H1 (cell line): Measurements from ENCODE around the gene CKM. TPM values are rescaled to one million over a fixed set of nuclear protein-coding genes. Genes with fewer than 3 reads are reported as not detected.

ENCODE experiments used
- CTCF ChIA-PET: fragments of 300-600 bp; sonication (Branson Sonifier 250); formaldehyde crosslinking; loops from one replicate; lab custom pipeline; 2021; ENCODE audit not compliant: partially characterized antibody; lab: Charles Lee
- POLR2A ChIA-PET: fragments of 300-600 bp; sonication (Branson Sonifier 250); formaldehyde crosslinking; loops from one replicate; lab custom pipeline; 2021; ENCODE audit warnings: inconsistent platforms; ENCODE audit not compliant: partially characterized antibody; lab: Charles Lee
- DNase-seq, 2 experiments: peaks; one replicate each; pipeline versions ENCODE4 v3.0.0 to v3.0.0-alpha.2; 2010 to 2022; ENCODE audit warnings: low spot score in 2 of 2, low read depth in 1 of 2, mixed read lengths in 1 of 2
- FAIRE-seq: peaks from 2 replicates; lab custom pipeline; 2011; peaks lifted over from hg19 to GRCh38; lab: Jason Lieb, UNC
- H2AFZ ChIP-seq: 2 replicates; pipeline ENCODE4 v1.8.1; 2012; ENCODE audit warnings: low read length, inconsistent platforms
- H2AK5ac ChIP-seq: 2 replicates; pipeline ENCODE4 v1.6.1; 2013; ENCODE audit warnings: low read depth, low read length
- H2BK120ac ChIP-seq: replicated peaks from 2 replicates; pipeline ENCODE3; 2013; ENCODE audit warnings: low read depth, low read length, inconsistent platforms
- H2BK12ac ChIP-seq: 2 replicates; pipeline ENCODE4 v1.6.1; 2013; ENCODE audit warnings: low read depth, low read length
- H2BK15ac ChIP-seq: 2 replicates; pipeline ENCODE4 v1.6.1; 2013; ENCODE audit warnings: low read length
- H2BK20ac ChIP-seq: 2 replicates; pipeline ENCODE4 v1.6.1; 2013; ENCODE audit warnings: low read length
- H2BK5ac ChIP-seq: 2 replicates; pipeline ENCODE4 v1.6.1; 2013; ENCODE audit warnings: low read depth, low read length
- H3K14ac ChIP-seq: 2 replicates; pipeline ENCODE4 v1.6.1; 2013; ENCODE audit warnings: inconsistent platforms; ENCODE audit not compliant: insufficient read length
- H3K18ac ChIP-seq: 2 replicates; pipeline ENCODE4 v1.6.1; 2013; ENCODE audit warnings: low read length; ENCODE audit errors: extremely low read depth
- H3K23ac ChIP-seq: 2 replicates; pipeline ENCODE4 v1.6.1; 2013; ENCODE audit warnings: inconsistent platforms; ENCODE audit not compliant: insufficient read length
- H3K23me2 ChIP-seq: 2 replicates; pipeline ENCODE4 v1.6.1; 2013; ENCODE audit warnings: low read depth, low read length
- H3K27ac ChIP-seq: 2 replicates; pipeline ENCODE4 v1.6.1; 2011; ENCODE audit warnings: low read depth, low read length, inconsistent platforms
- H3K27me3 ChIP-seq, 4 experiments: replicated peaks in 1 of 4; 1 replicate in 1 of 4; 2 replicates in 3 of 4; pipeline versions ENCODE4 v1.6.1 to v1.8.1; 2011 to 2013; ENCODE audit warnings: low read length in 3 of 4, mild to moderate bottlenecking in 3 of 4, inconsistent platforms in 2 of 4, mixed read lengths in 2 of 4, moderate library complexity in 1 of 4; ENCODE audit not compliant: control insufficient read depth in 3 of 4, insufficient read depth in 3 of 4; ENCODE audit errors: extremely low read depth in 1 of 4
- H3K36me3 ChIP-seq, 4 experiments: 2 replicates each; pipeline versions ENCODE4 v1.6.1 to v1.8.1; 2011 to 2013; ENCODE audit warnings: mild to moderate bottlenecking in 4 of 4, low read length in 3 of 4, moderate library complexity in 2 of 4, control low read depth in 1 of 4, inconsistent platforms in 1 of 4; ENCODE audit not compliant: insufficient read depth in 4 of 4, control insufficient read depth in 2 of 4
- H3K4ac ChIP-seq: replicated peaks from 2 replicates; pipeline ENCODE3; 2013; ENCODE audit warnings: low read length, low read depth, mixed read lengths, inconsistent platforms; ENCODE audit not compliant: insufficient read length
- H3K4me1 ChIP-seq, 4 experiments: replicated peaks in 1 of 4; 1 replicate in 1 of 4; 2 replicates in 3 of 4; pipeline versions ENCODE4 v1.6.1 to v1.8.1; 2011 to 2013; ENCODE audit warnings: low read length in 3 of 4, inconsistent platforms in 2 of 4, mixed read lengths in 1 of 4; ENCODE audit not compliant: insufficient read depth in 4 of 4, control insufficient read depth in 3 of 4
- H3K4me2 ChIP-seq, 2 experiments: 2 replicates each; pipeline versions ENCODE4 v1.6.1 to v1.8.1; 2011 to 2013; ENCODE audit warnings: low read depth in 2 of 2, low read length in 2 of 2, control low read depth in 1 of 2, inconsistent platforms in 1 of 2, mild to moderate bottlenecking in 1 of 2; ENCODE audit not compliant: insufficient read depth in 1 of 2
- H3K4me3 ChIP-seq, 4 experiments: fragments of 200-600, 300-600 bp in 1 of 4; sonication (generic), shearing (Covaris generic), sonication (Bioruptor Twin) in 1 of 4; 2 replicates each; pipeline versions ENCODE4 v1.5.1 to v1.8.1; 2011 to 2016; ENCODE audit warnings: low read length in 4 of 4, low read depth in 3 of 4, control low read depth in 2 of 4, inconsistent platforms in 2 of 4, mild to moderate bottlenecking in 2 of 4, mixed read lengths in 1 of 4, moderate library complexity in 1 of 4; ENCODE audit not compliant: insufficient read depth in 2 of 4; ENCODE audit errors: extremely low read depth in 1 of 4
- H3K56ac ChIP-seq: replicated peaks from 2 replicates; pipeline ENCODE3; 2013; ENCODE audit warnings: low read depth, mild to moderate bottlenecking, mixed read lengths, low read length, inconsistent platforms; ENCODE audit not compliant: insufficient read length
- H3K79me1 ChIP-seq: 2 replicates; pipeline ENCODE4 v1.6.1; 2013; ENCODE audit warnings: low read depth, low read length, control low read depth
- H3K79me2 ChIP-seq, 2 experiments: 2 replicates each; pipeline versions ENCODE4 v1.6.1 to v1.8.1; 2012 to 2013; ENCODE audit warnings: low read length in 2 of 2, mild to moderate bottlenecking in 2 of 2, inconsistent platforms in 1 of 2; ENCODE audit not compliant: insufficient read depth in 2 of 2, control insufficient read depth in 1 of 2
- H3K9ac ChIP-seq, 4 experiments: replicated peaks in 1 of 4; 1 replicate in 1 of 4; 2 replicates in 3 of 4; pipeline versions ENCODE4 v1.6.1 to v1.8.1; 2011 to 2013; ENCODE audit warnings: low read depth in 3 of 4, low read length in 3 of 4, control low read depth in 2 of 4, mild to moderate bottlenecking in 2 of 4, moderate library complexity in 2 of 4, inconsistent platforms in 1 of 4; ENCODE audit errors: extremely low read depth in 1 of 4
- H3K9me3 ChIP-seq, 2 experiments: 2 replicates each; pipeline versions ENCODE4 v1.6.1 to v1.8.1; 2012 to 2013; ENCODE audit warnings: mild to moderate bottlenecking in 2 of 2, moderate library complexity in 2 of 2, control low read depth in 1 of 2, inconsistent platforms in 1 of 2, low read depth in 1 of 2, low read length in 1 of 2, mixed read lengths in 1 of 2; ENCODE audit not compliant: insufficient read depth in 2 of 2
- H4K20me1 ChIP-seq, 2 experiments: replicated peaks in 1 of 2; 2 replicates each; pipeline versions ENCODE3 to v1.8.1; 2011 to 2013; ENCODE audit warnings: inconsistent platforms in 2 of 2, low read length in 2 of 2, mild to moderate bottlenecking in 1 of 2; ENCODE audit not compliant: insufficient read depth in 2 of 2, control insufficient read depth in 1 of 2
- H4K5ac ChIP-seq: 2 replicates; pipeline ENCODE4 v1.6.1; 2013; ENCODE audit warnings: low read length, low read depth, mixed read lengths, inconsistent platforms; ENCODE audit not compliant: insufficient read length
- H4K8ac ChIP-seq: 2 replicates; pipeline ENCODE4 v1.8.0; 2013; ENCODE audit warnings: mild to moderate bottlenecking, moderate library complexity, low read length, inconsistent platforms; ENCODE audit not compliant: insufficient read depth; ENCODE audit errors: extremely low read depth
- H4K91ac ChIP-seq: replicated peaks from 2 replicates; pipeline ENCODE3; 2013; ENCODE audit warnings: low read length, mixed read lengths, inconsistent platforms; ENCODE audit not compliant: insufficient read length
- CEBPB ChIP-seq: IDR thresholded peaks from 2 replicates; pipeline ENCODE4 v1.6.1; 2012; ENCODE audit warnings: low read depth, low read length
- FOSL1 ChIP-seq: IDR thresholded peaks from 2 replicates; pipeline ENCODE4 v1.6.1; 2011; ENCODE audit warnings: mild to moderate bottlenecking, low read depth, low read length, moderate library complexity; ENCODE audit not compliant: insufficient read depth
- NANOG ChIP-seq: IDR thresholded peaks from 2 replicates; pipeline ENCODE4 v1.6.1; 2011; ENCODE audit warnings: low read length, low read depth, mild to moderate bottlenecking, inconsistent platforms; ENCODE audit not compliant: insufficient read depth, poor library complexity, severe bottlenecking
- RBBP5 ChIP-seq: IDR thresholded peaks from 2 replicates; pipeline ENCODE4 v1.7.1; 2012; ENCODE audit warnings: low read depth, mild to moderate bottlenecking, inconsistent platforms, low read length, moderate library complexity, borderline replicate concordance
- SIRT6 ChIP-seq: IDR thresholded peaks from one replicate; pipeline ENCODE4 v1.7.1; 2012; ENCODE audit warnings: low read length, inconsistent platforms
- SRF ChIP-seq: IDR thresholded peaks from 2 replicates; pipeline ENCODE4 v1.6.1; 2011; ENCODE audit warnings: mild to moderate bottlenecking, low read depth, low read length, moderate library complexity
- TCF12 ChIP-seq: IDR thresholded peaks from 2 replicates; pipeline ENCODE4 v1.6.1; 2011; ENCODE audit warnings: low read depth, mild to moderate bottlenecking, low read length
- WGBS, 2 experiments: shearing (Covaris generic) in 1 of 2; methylation state at CpG; one replicate each; pipeline versions ENCODE4 v1.1.6 to v1.1.7; 2013 to 2015; ENCODE audit warnings: low lambda C conversion rate in 2 of 2, mixed read lengths in 2 of 2, inconsistent platforms in 1 of 2, low coverage in 1 of 2, missing lambda C conversion rate in 1 of 2; ENCODE audit not compliant: insufficient replicate concordance in 2 of 2, insufficient coverage in 1 of 2, insufficient read length in 1 of 2; ENCODE audit errors: extremely low coverage in 1 of 2, missing lambda C conversion rate in 1 of 2; 5-methylcytosine and 5-hydroxymethylcytosine counted together
- polyA plus RNA-seq, 7 experiments: library from polyadenylated mRNA; depleted of rRNA in 3 of 7; stranded (reverse) in 5 of 7; unstranded in 2 of 7; fragments of >200 nt in 5 of 7; fragments of 200-250 nt in 2 of 7; gene quantifications; 1 replicate in 5 of 7; 2 replicates in 1 of 7; 4 replicates in 1 of 7; pipeline versions ENCODE4 v1.2.1 to v1.2.3, GENCODE V29; 2011 to 2013; ENCODE audit warnings: missing spikeins in 2 of 7, mixed read lengths in 2 of 7
- total RNA-seq: library from RNA; stranded (reverse); fragmentation: NEBNext Ultra II Directional; extraction: Animal tissue kit (Norgen Biotek cat#: 25700); gene quantifications from 2 replicates; pipeline ENCODE4 v1.2.1, GENCODE V29; 2021

Gene CKM
- total and polyA plus RNA-seq, 2 of the 8 experiments (the other 6 are each of a cell fraction or from before 2014, with no cell fraction given): 0.08 TPM; not detected in 1

DNA sequence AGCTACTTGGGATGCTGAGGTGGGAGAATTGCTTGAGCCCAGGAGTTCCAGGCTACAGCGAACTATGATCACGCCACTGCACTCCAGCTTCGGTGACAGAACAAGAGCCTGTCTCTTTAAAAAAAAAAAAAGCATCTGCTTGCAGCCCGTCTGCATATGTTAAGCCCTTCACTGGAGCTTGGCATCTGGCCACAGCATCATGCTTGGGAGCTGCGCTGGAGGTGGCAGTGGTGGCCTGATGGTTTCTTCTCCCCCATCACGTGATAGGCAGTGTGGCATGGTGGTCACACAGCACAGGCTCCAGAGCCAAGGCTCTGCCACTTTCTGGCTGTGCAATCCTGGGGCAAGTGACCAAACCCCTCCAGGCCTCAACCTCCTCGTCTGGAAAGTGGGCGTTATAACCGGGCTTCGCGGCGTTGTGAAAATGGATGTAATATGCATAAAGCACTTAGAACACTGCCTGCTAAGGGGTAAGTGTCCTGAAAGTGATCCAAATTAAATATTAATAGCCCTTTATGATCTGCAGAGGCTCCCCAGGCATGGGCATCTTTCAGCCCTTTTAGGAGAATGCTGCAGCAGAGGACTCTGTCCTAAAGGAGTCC lies 47.2 kb downstream of the CKM start:
- 93% methylated on average over 12 of the region's 12 CpGs; no CpG with 5 or more reads in 1 of the 2 experiments for WGBS, 2 experiments
- H3K18ac ChIP-seq: no peak overlapping the region
- FAIRE-seq (no peak), DNase-seq (no peak)
- H3K23ac ChIP-seq: no peak overlapping the region
- no peaks in the 10 kb centered on the region for H3K23me2 ChIP-seq
- H2BK20ac ChIP-seq: no peak overlapping the region
- H3K36me3 ChIP-seq: peaks cover 8 to 16% (median 11%) of the 10 kb centered on the region in 4 experiments; a peak in 6 of 8 replicates
- no peaks in the 10 kb centered on the region for H3K79me2 ChIP-seq
- CTCF ChIA-PET: interaction anchor here (0.8 to 1.2 kb wide), 4 partner anchors 16 to 75 kb away, joined by 3 to 4 read pairs (median 3); no protein-coding TSS in a partner anchor
- no peak for TF ChIP-seq SIRT6
- TF ChIP-seq NANOG: no peak
- TF ChIP-seq RBBP5: no peak
- TF ChIP-seq SRF: no peak
- TF ChIP-seq FOSL1: no peak
- no peak for TF ChIP-seq CEBPB
- TF ChIP-seq TCF12: no peak
- no peaks in the 10 kb centered on the region for H3K4me1 ChIP-seq
- H3K4me2 ChIP-seq: no peak overlapping the region
- no peak overlapping the region for H3K14ac ChIP-seq
- H3K27me3 ChIP-seq: no peaks in the 10 kb centered on the region
- H3K9ac ChIP-seq: no peak overlapping the region
- no peak overlapping the region for H2AFZ ChIP-seq
- no peak overlapping the region for H4K5ac ChIP-seq
- no peak overlapping the region for H2BK15ac ChIP-seq
- H2BK5ac ChIP-seq: no peak overlapping the region
- POLR2A ChIA-PET: no interaction called here
- no peak overlapping the region for H2BK12ac ChIP-seq
- H2AK5ac ChIP-seq: no peak overlapping the region
- H3K4me3 ChIP-seq: no peak overlapping the region
- H3K56ac ChIP-seq: no peak overlapping the region
- no peaks in the 10 kb centered on the region for H3K9me3 ChIP-seq
- no peak overlapping the region for H4K8ac ChIP-seq
- H3K4ac ChIP-seq: no peak overlapping the region
- no peak overlapping the region for H2BK120ac ChIP-seq
- no peaks in the 10 kb centered on the region for H3K79me1 ChIP-seq
- no peak overlapping the region for H3K27ac ChIP-seq
- no peak overlapping the region for H4K91ac ChIP-seq
- peaks cover 0 to 2% of the 10 kb centered on the region in 2 experiments for H4K20me1 ChIP-seq
